Esophagus muscularis mucosa (tissue), 2 donors: ENCODE results near the gene ZNF331.

Experiments
- EP300 ChIP-seq: sonication (generic); formaldehyde crosslinking; IDR thresholded peaks from one replicate; pipeline ENCODE4 v1.6.1; 2017; ENCODE audit warnings: antibody characterized with exemption
- POLR2A ChIP-seq: fragments of 450-650 bp; IDR thresholded peaks from one replicate; pipeline ENCODE4 v1.6.1; 2017; ENCODE audit warnings: antibody characterized with exemption, moderate library complexity, mild to moderate bottlenecking, low read depth

DNA sequence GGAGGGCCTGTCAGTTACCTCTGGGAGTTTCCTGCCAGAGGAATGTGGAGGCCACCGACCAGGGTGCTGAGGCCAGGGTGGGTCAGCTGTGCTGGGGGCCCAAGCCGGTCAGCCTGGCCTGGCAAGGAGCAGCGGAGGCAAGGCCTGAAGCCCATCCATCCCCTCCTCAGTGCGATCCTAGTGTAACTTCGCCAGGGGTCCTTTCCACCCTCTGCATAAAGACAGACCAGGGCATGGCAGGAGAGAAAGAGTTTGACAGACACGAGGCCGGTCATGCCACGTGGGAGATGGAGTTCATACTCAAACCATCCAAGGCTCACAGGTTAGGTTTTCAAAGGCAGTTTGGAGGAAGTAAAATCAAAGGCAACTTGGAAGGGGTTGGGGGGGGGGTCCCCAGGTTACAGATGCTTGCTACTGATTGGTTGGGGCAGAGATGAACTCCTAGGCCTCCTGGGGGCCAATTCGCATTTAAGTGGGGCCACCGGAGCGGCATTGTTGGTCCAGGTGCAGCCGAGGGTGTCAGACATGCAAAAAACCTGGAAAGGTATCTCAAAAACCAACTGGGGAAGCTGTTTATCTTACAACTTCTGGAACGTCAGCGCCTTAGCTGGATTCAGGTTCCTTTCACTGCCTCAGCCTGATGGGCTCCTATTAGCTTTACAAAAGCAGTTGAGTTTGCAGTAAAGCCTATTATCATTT lies 57.0 kb downstream of the ZNF331 start:
- TF ChIP-seq EP300 (no peak), POLR2A (no peak)
